Measurements from ENCODE around the gene CYB5A.
A peak's percentile ranks its signal among the peaks of the same experiment; 100 is the strongest.

Gene CYB5A

DNA sequence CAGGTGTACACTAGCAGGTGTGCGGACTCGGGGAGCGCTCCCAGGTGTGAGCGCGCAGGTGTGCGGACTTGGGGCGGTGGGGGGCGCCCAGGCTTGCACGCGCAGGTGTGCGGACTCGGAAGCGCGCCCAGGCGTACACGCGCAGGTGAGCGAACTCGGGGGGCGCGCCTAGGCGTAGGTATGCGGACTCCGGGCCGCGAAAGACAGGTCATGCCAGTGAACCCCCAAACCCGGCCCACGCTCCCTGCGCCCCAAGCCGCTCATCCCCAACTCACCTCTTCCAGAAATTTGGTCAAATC lies 342 bp downstream of the CYB5A start:
- Mint-ChIP-seq H3K27ac (no peak overlapping the region), H3K4me3 (no peak overlapping the region), H3K4me1 (peaks cover 23% of the 10 kb centered on the region), H3K36me3 (ENCODE audit: low read depth) (no peaks in the 10 kb centered on the region), H3K27me3 (ENCODE audit: low read depth) (no peaks in the 10 kb centered on the region), H3K9me3 (no peaks in the 10 kb centered on the region)
- TF ChIP-seq, protein P1, sequence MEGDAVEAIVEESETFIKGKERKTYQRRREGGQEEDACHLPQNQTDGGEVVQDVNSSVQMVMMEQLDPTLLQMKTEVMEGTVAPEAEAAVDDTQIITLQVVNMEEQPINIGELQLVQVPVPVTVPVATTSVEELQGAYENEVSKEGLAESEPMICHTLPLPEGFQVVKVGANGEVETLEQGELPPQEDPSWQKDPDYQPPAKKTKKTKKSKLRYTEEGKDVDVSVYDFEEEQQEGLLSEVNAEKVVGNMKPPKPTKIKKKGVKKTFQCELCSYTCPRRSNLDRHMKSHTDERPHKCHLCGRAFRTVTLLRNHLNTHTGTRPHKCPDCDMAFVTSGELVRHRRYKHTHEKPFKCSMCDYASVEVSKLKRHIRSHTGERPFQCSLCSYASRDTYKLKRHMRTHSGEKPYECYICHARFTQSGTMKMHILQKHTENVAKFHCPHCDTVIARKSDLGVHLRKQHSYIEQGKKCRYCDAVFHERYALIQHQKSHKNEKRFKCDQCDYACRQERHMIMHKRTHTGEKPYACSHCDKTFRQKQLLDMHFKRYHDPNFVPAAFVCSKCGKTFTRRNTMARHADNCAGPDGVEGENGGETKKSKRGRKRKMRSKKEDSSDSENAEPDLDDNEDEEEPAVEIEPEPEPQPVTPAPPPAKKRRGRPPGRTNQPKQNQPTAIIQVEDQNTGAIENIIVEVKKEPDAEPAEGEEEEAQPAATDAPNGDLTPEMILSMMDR (IDR thresholded peaks at IDR 0.05; ENCODE audit: unreplicated experiment in 3 of 3) = peak in 2 of 3 experiments; percentile 6 to 22

DNA sequence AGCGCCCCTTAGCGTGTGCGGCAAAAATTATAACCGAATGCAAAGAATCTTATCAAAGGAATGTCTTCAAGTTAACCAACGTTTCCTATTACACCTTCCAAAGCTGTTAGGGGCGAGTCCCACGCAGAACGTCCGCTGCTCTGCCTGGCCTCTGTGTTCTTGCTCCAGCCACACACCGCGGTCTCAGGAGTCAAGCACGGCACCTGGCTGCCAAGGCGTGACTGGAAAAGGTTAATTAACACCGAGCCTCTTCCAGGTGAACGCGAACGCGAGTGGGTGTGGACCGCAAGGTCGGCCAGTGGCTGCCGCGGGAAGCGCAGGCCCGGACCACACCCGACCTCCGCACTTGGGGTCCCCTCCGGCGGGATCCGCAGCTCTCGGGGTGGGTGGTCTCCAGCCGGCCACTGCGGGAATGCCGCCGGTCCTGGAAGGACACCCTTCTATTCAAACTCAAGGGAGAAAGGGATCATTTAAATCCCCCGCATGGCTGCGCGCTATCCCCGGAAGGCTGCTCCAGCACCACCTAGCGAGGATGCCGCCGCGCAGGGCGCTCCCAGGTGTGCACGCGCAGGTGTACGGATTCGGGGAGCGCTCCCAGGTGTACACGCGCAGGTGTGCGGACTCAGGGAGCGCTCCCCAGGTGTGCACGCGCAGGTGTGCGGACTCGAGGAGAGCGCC lies 830 bp downstream of the CYB5A start:
- H3K4me1 Mint-ChIP-seq = peaks cover 27% of the 10 kb centered on the region
- no peaks in the 10 kb centered on the region for H3K9me3 Mint-ChIP-seq
- TF ChIP-seq, protein P1 (IDR thresholded peaks at IDR 0.05; ENCODE audit: unreplicated experiment in 3 of 3) = peak; percentile 16 to 30 (median 28)
- H3K27me3 Mint-ChIP-seq (ENCODE audit: low read depth) = no peaks in the 10 kb centered on the region
- peak overlapping the region; percentile 47 to 72 (median 53) for H3K27ac Mint-ChIP-seq
- no peaks in the 10 kb centered on the region for H3K36me3 Mint-ChIP-seq (ENCODE audit: low read depth)
- no peak overlapping the region for H3K4me3 Mint-ChIP-seq

DNA sequence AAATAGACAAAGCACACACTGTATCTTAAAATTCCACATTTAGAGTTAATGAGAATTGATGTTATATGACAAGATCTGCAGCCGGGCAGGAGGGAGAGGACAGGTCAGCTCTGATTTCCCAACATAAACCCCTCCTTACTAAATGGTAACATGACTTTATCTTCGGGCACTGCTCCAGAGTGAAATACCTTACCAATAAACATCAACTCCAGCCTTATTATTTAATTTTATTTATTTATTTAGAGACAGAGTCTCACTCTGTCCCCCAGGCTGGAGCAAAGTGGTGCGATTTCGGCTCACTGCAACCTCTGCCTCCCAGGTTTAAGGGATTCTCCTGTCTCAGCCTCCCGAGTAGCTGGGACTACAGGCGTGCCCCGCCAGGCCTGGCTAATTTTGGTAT lies 1.7 kb downstream of the CYB5A start:
- Mint-ChIP-seq H3K36me3 (ENCODE audit: low read depth) (no peaks in the 10 kb centered on the region), H3K27me3 (ENCODE audit: low read depth) (no peaks in the 10 kb centered on the region), H3K4me3 (peak overlapping the region in 1 of 3 experiments; percentile 77), H3K4me1 (peaks cover 31% of the 10 kb centered on the region), H3K9me3 (no peaks in the 10 kb centered on the region), H3K27ac (peak overlapping the region in 1 of 3 experiments; percentile 40)
- TF ChIP-seq, protein P1 (IDR thresholded peaks at IDR 0.05; ENCODE audit: unreplicated experiment in 3 of 3) = no peak

DNA sequence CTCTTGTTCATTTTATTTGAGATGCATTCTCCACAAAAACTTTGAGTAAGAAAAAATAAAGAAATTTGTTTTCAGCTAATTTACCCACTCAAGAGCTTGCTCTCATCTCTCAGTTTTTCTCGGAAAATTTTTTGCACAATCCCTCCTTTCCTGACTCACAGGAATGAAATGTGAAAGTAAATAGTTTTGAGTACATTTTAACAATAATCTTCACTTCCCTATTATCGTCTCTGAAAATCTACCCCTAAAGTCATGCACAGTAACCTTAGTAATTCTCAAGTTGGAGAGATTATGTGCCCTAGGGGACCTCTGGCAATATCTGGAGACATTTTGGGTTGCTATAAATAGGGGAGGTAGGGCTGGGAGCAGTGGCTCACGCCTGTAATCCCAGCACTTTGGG lies 2.6 kb downstream of the CYB5A start:
- peaks cover 40% of the 10 kb centered on the region for H3K4me1 Mint-ChIP-seq
- H3K9me3 Mint-ChIP-seq = no peaks in the 10 kb centered on the region
- no peaks in the 10 kb centered on the region for H3K27me3 Mint-ChIP-seq (ENCODE audit: low read depth)
- peak overlapping the region; percentile 58 to 80 (median 70) for H3K4me3 Mint-ChIP-seq
- no peaks in the 10 kb centered on the region for H3K36me3 Mint-ChIP-seq (ENCODE audit: low read depth)
- TF ChIP-seq, protein P1 (IDR thresholded peaks at IDR 0.05; ENCODE audit: unreplicated experiment in 3 of 3) = no peak
- peak overlapping the region in 2 of 3 experiments; percentile 44 to 64 for H3K27ac Mint-ChIP-seq

DNA sequence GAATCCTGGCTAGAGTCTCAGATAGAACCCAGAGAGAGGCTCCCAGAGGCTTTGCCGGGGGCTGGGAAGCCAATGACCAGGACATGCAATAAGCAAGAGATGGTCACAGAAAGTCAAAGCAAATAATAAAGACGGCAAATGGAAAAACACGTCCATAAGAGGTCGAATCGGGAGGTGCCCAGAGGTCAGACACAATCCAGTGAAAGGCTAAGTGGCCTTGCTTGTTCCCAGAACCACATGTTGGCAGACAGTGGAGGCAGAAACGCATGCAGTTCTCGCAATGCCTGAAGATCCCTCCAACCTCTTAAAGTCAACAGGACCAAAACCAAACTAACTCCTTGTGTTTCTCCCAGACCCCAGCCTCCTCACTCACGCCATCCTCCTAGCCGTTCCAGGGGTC lies 3.0 kb downstream of the CYB5A start:
- TF ChIP-seq, protein P1 (IDR thresholded peaks at IDR 0.05; ENCODE audit: unreplicated experiment in 3 of 3) = no peak
- H3K27ac Mint-ChIP-seq = peak overlapping the region; percentile 44 to 85 (median 64)
- H3K9me3 Mint-ChIP-seq = no peaks in the 10 kb centered on the region
- no peaks in the 10 kb centered on the region for H3K27me3 Mint-ChIP-seq (ENCODE audit: low read depth)
- H3K4me3 Mint-ChIP-seq = peak overlapping the region; percentile 58 to 80 (median 70)
- H3K4me1 Mint-ChIP-seq = peaks cover 42% of the 10 kb centered on the region
- no peaks in the 10 kb centered on the region for H3K36me3 Mint-ChIP-seq (ENCODE audit: low read depth)

DNA sequence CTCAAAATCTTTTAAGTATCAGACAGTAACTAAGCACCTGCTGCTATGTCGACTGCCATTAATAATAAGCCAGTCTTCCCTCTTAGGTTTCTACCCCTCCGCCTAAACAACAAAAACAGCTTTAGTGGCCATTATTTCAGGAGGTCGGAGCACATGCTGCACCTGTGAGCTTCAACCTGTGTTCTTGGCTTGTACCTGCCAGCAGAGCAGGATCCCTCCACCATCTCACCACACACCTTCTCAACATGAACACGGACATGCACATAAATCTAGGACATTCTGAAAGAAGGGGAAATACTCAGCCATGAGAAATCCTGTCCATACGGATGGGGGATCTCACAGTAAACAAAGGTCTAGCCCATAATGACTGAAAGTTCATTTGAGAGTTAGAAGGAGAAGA lies 3.7 kb downstream of the CYB5A start:
- peak overlapping the region; percentile 58 to 80 (median 70) for H3K4me3 Mint-ChIP-seq
- no peaks in the 10 kb centered on the region for H3K27me3 Mint-ChIP-seq (ENCODE audit: low read depth)
- H3K9me3 Mint-ChIP-seq = no peaks in the 10 kb centered on the region
- no peaks in the 10 kb centered on the region for H3K36me3 Mint-ChIP-seq (ENCODE audit: low read depth)
- TF ChIP-seq, protein P1 (IDR thresholded peaks at IDR 0.05; ENCODE audit: unreplicated experiment in 3 of 3) = no peak
- H3K4me1 Mint-ChIP-seq = peaks cover 47% of the 10 kb centered on the region
- peak overlapping the region; percentile 44 to 85 (median 64) for H3K27ac Mint-ChIP-seq
